B cell (primary cell): Measurements from ENCODE around the gene SPOCK1.

Experiments
- CTCF ChIP-seq: fragments of 200-600 bp; IDR thresholded peaks from one replicate; pipeline ENCODE4 v1.8.0; 2022; ENCODE audit warnings: antibody characterized with exemption, mild to moderate bottlenecking
- EZH2 ChIP-seq: IDR thresholded peaks from 2 replicates; pipeline ENCODE4 v1.6.1; 2012; ENCODE audit warnings: borderline replicate concordance, low read depth, mild to moderate bottlenecking, moderate library complexity, low read length; ENCODE audit not compliant: insufficient read depth, poor library complexity, severe bottlenecking

- TF ChIP-seq CTCF (no peak), EZH2 (no peak)
Measured at GRCh38 chr5:137051161-137051560, 448.0 kb downstream of the SPOCK1 start.
